SK-N-SH (cell line): ENCODE data around the gene PLEKHA3. TPM values are rescaled to one million over a fixed set of nuclear protein-coding genes. Genes with fewer than 3 reads are reported as not detected.
"Not testable (repeated sequence)": the region's sequence is repeated elsewhere in the genome, so short reads cannot be mapped to it uniquely, and the experiment has no call there.

ENCODE experiments used
- CTCF ChIA-PET: fragments of 300-600, 350-600 bp; formaldehyde crosslinking; extraction: SDS; loops from one replicate; lab custom pipeline; 2021; lab: Yijun Ruan, JAX
- POLR2A ChIA-PET: fragments of 350-600 bp; sonication (Branson Sonifier 250); formaldehyde crosslinking; extraction: SDS; loops from one replicate; lab custom pipeline; 2020; ENCODE audit warnings: antibody characterized with exemption, inconsistent platforms; lab: Yijun Ruan, JAX
- DNase-seq: peaks from one replicate; pipeline ENCODE4 v3.0.0; 2012
- H2AFZ ChIP-seq: fragments of 200-600 bp; sonication (generic); 2 replicates; pipeline ENCODE4 v1.8.1; 2016; ENCODE audit warnings: antibody characterized with exemption, mild to moderate bottlenecking, low read depth
- H3F3A ChIP-seq: fragments of 200-600 bp; sonication (generic); replicated peaks from 2 replicates; pipeline ENCODE3; 2016; ENCODE audit warnings: antibody characterized with exemption, mild to moderate bottlenecking; ENCODE audit not compliant: insufficient read depth
- H3K27ac ChIP-seq, 2 experiments: fragments of 200-500 bp in 1 of 2; fragments of 200-600 bp in 1 of 2; sonication (Bioruptor generic) in 1 of 2; sonication (generic), shearing (Covaris generic) in 1 of 2; 2 replicates each; pipeline versions ENCODE4 v1.5.1 to v1.6.1; 2014 to 2016; ENCODE audit warnings: low read depth in 2 of 2, inconsistent platforms in 1 of 2, low read length in 1 of 2, mild to moderate bottlenecking in 1 of 2, mixed read lengths in 1 of 2
- H3K27me3 ChIP-seq: fragments of 200-600 bp; sonication (generic), shearing (Covaris generic); 2 replicates; pipeline ENCODE4 v1.6.1; 2016; ENCODE audit warnings: mixed run types; ENCODE audit not compliant: insufficient read depth
- H3K36me3 ChIP-seq, 2 experiments: fragments of 200-500 bp in 1 of 2; fragments of 200-600 bp in 1 of 2; sonication (Bioruptor generic) in 1 of 2; sonication (generic) in 1 of 2; replicated peaks in 1 of 2; 2 replicates each; pipeline versions ENCODE3 to v1.5.1; 2014 to 2016; ENCODE audit warnings: low read length in 1 of 2, mild to moderate bottlenecking in 1 of 2; ENCODE audit not compliant: insufficient read depth in 2 of 2, control insufficient read depth in 1 of 2
- H3K4me1 ChIP-seq, 2 experiments: fragments of 200-500 bp in 1 of 2; fragments of 200-600 bp in 1 of 2; sonication (Bioruptor generic) in 1 of 2; sonication (generic), shearing (Covaris generic) in 1 of 2; 2 replicates each; pipeline versions ENCODE4 v1.5.1 to v1.6.1; 2014 to 2016; ENCODE audit warnings: low read depth in 1 of 2, low read length in 1 of 2, mixed run types in 1 of 2; ENCODE audit not compliant: insufficient read depth in 2 of 2, control insufficient read depth in 1 of 2
- H3K4me2 ChIP-seq: fragments of 200-600 bp; sonication (generic), shearing (Covaris generic); 2 replicates; pipeline ENCODE4 v1.6.1; 2017; ENCODE audit warnings: mixed run types
- H3K4me3 ChIP-seq, 2 experiments: fragments of 200-500 bp in 1 of 2; fragments of 200-600 bp in 1 of 2; sonication (Bioruptor generic) in 1 of 2; sonication (generic), shearing (Covaris generic) in 1 of 2; 2 replicates each; pipeline versions ENCODE4 v1.5.1 to v1.8.1; 2014 to 2016; ENCODE audit warnings: low read depth in 2 of 2, inconsistent platforms in 1 of 2, low read length in 1 of 2, mild to moderate bottlenecking in 1 of 2, mixed read lengths in 1 of 2, moderate library complexity in 1 of 2
- H3K79me2 ChIP-seq: fragments of 200-600 bp; sonication (generic); 2 replicates; pipeline ENCODE4 v1.8.1; 2017; ENCODE audit warnings: mild to moderate bottlenecking; ENCODE audit not compliant: insufficient read depth
- H3K9ac ChIP-seq: fragments of 200-600 bp; sonication (generic); 2 replicates; pipeline ENCODE4 v1.6.1; 2017; ENCODE audit warnings: mixed run types
- H3K9me2 ChIP-seq: fragments of 200-600 bp; sonication (generic); 2 replicates; pipeline ENCODE4 v1.6.1; 2017; ENCODE audit warnings: mixed run types
- H3K9me3 ChIP-seq: fragments of 200-600 bp; sonication (generic); 2 replicates; pipeline ENCODE4 v1.6.1; 2017; ENCODE audit warnings: mixed run types, mild to moderate bottlenecking, moderate library complexity
- H4K20me1 ChIP-seq: fragments of 200-600 bp; sonication (generic); 2 replicates; pipeline ENCODE4 v1.6.1; 2017; ENCODE audit warnings: mild to moderate bottlenecking, mixed run types; ENCODE audit not compliant: insufficient read depth
- ELF1 ChIP-seq: IDR thresholded peaks from 2 replicates; pipeline ENCODE4 v1.4.0; 2012
- EP300 ChIP-seq, 2 experiments: IDR thresholded peaks; 2 replicates each; pipeline versions ENCODE4 v1.4.0 to v1.6.1; 2012; ENCODE audit warnings: borderline replicate concordance in 1 of 2, low read depth in 1 of 2, low read length in 1 of 2
- IRF3 ChIP-seq: fragments of 150-350 bp; IDR thresholded peaks from 2 replicates; pipeline ENCODE4 v1.6.1; 2016; ENCODE audit warnings: mild to moderate bottlenecking, low read depth, low read length
- MAX ChIP-seq: IDR thresholded peaks from 2 replicates; pipeline ENCODE4 v1.4.0; 2012; ENCODE audit warnings: low read depth
- POLR2AphosphoS5 ChIP-seq: IDR thresholded peaks from 2 replicates; pipeline ENCODE4 v1.6.1; 2012; ENCODE audit warnings: low read depth, low read length
- RAD21 ChIP-seq: IDR thresholded peaks from 2 replicates; pipeline ENCODE4 v1.6.1; 2012; ENCODE audit warnings: mild to moderate bottlenecking, low read length
- RCOR1 ChIP-seq: fragments of 150-350 bp; IDR thresholded peaks from 2 replicates; pipeline ENCODE4 v1.6.1; 2017; ENCODE audit warnings: antibody characterized with exemption, low read length
- RFX5 ChIP-seq: IDR thresholded peaks from 2 replicates; pipeline ENCODE4 v1.6.1; 2012; ENCODE audit warnings: mild to moderate bottlenecking, improper control_type of control experiment, low read length
- ZBTB33 ChIP-seq: IDR thresholded peaks from 2 replicates; pipeline ENCODE4 v1.4.0; 2012; ENCODE audit warnings: low read depth, borderline replicate concordance
- WGBS: methylation state at CpG from one replicate; pipeline ENCODE4 v1.1.6; 2017; ENCODE audit warnings: low lambda C conversion rate; 5-methylcytosine and 5-hydroxymethylcytosine counted together
- polyA plus RNA-seq, 3 experiments: library from polyadenylated mRNA; depleted of rRNA; stranded (reverse); fragments of >200 nt; gene quantifications; 2 replicates each; pipeline ENCODE4 v1.2.3, GENCODE V29; 2012

PLEKHA3 gene
- polyA plus RNA-seq, 1 of the 3 experiments (the other 2 are of a cell fraction) = 5.7 TPM

GRCh38 chr2:178523596-178524134 is 43.4 kb downstream of the PLEKHA3 start:
- H3K4me3 ChIP-seq = peak overlapping the region; percentile 80 to 95
- H4K20me1 ChIP-seq = no peaks in the 10 kb centered on the region
- H3K27me3 ChIP-seq = no peaks in the 10 kb centered on the region
- ChIA-PET POLR2A (interaction anchor here (1.5 to 2.8 kb wide), 3 partner anchors 13 to 110 kb away, joined by 3 to 12 read pairs (median 7); partner anchors contain the start of genes PJVK and PRKRA), CTCF (interaction anchor here (0.7 to 3.1 kb wide), 14 partner anchors 12 to 129 kb away, joined by 3 to 13 read pairs (median 5); partner anchors contain the start of gene PLEKHA3)
- 5% methylated on average over 8 of the region's 8 CpGs for WGBS
- peak; percentile 4 for DNase-seq
- H2AFZ ChIP-seq = peak overlapping the region; percentile 90
- peak overlapping the region; percentile 83 for H3K9ac ChIP-seq
- H3K9me3 ChIP-seq = no peaks in the 10 kb centered on the region
- peak overlapping the region; percentile 84 for H3K4me2 ChIP-seq
- peak overlapping the region; percentile 71 to 80 for H3K27ac ChIP-seq
- peaks cover 3% of the 10 kb centered on the region for H3F3A ChIP-seq
- H3K79me2 ChIP-seq = peaks cover 53% of the 10 kb centered on the region
- peaks cover 0 to 5% of the 10 kb centered on the region in 2 experiments for H3K36me3 ChIP-seq
- TF ChIP-seq IRF3 (no peak), RCOR1 (no peak), RFX5 (no peak), POLR2AphosphoS5 (no peak), EP300 (IDR thresholded peaks at IDR 0.05; ENCODE audit: borderline replicate concordance in 1 of 2, low read depth in 1 of 2, low read length in 1 of 2) (no peak), ZBTB33 (no peak), RAD21 (no peak), ELF1 (no peak), MAX (no peak)
- TF ChIP-seq, all 33 proteins: peak for 0
- H3K9me2 ChIP-seq = no peaks in the 10 kb centered on the region
- peaks cover 0 to 3% of the 10 kb centered on the region in 2 experiments; a peak in 2 of 4 replicates for H3K4me1 ChIP-seq

GRCh38 chr2:178525010-178525409 is 44.8 kb downstream of the PLEKHA3 start:
- H3K27ac ChIP-seq, H3F3A ChIP-seq, DNase-seq, H3K9me3 ChIP-seq, H3K36me3 ChIP-seq, CTCF ChIA-PET, H2AFZ ChIP-seq, H4K20me1 ChIP-seq, H3K4me3 ChIP-seq, POLR2A ChIA-PET, H3K27me3 ChIP-seq, H3K4me2 ChIP-seq, H3K9ac ChIP-seq, H3K9me2 ChIP-seq, H3K4me1 ChIP-seq: not testable (repeated sequence)
- H3K79me2 ChIP-seq = peaks cover 63% of the 10 kb centered on the region
- whole genome bisulfite sequencing = 95% methylated on average over 5 of the region's 5 CpGs

GRCh38 chr2:178525460-178525859 is 45.2 kb downstream of the PLEKHA3 start:
- H3F3A ChIP-seq, H3K36me3 ChIP-seq, H3K27ac ChIP-seq, H3K4me2 ChIP-seq, POLR2A ChIA-PET, H4K20me1 ChIP-seq, H3K9me3 ChIP-seq, H3K4me3 ChIP-seq, H3K27me3 ChIP-seq, CTCF ChIA-PET, H3K4me1 ChIP-seq, H2AFZ ChIP-seq, DNase-seq, H3K9me2 ChIP-seq, H3K9ac ChIP-seq: not testable (repeated sequence)
- H3K79me2 ChIP-seq = peaks cover 68% of the 10 kb centered on the region
- 87% methylated on average over 1 of the region's 1 CpG for whole genome bisulfite sequencing
